H9 (cell line): Measurements from ENCODE around the gene FBXW9. TPM values are rescaled to one million over a fixed set of nuclear protein-coding genes. Genes with fewer than 3 reads are reported as not detected.

Experiments used
- DNase-seq: peaks from one replicate; pipeline ENCODE4 v3.0.0-alpha.2; 2017
- H2AFZ ChIP-seq: one replicate; pipeline ENCODE4 v1.6.1; 2013; ENCODE audit warnings: mild to moderate bottlenecking, low read length, control low read depth, moderate library complexity
- H2AK5ac ChIP-seq: 2 replicates; pipeline ENCODE4 v1.6.1; 2013; ENCODE audit warnings: low read length, control low read depth, mixed read lengths; ENCODE audit not compliant: insufficient read length
- H2BK120ac ChIP-seq: one replicate; pipeline ENCODE4 v1.6.1; 2013; ENCODE audit warnings: low read depth, mild to moderate bottlenecking, low read length, control low read depth, inconsistent platforms; ENCODE audit not compliant: poor library complexity, severe bottlenecking
- H2BK12ac ChIP-seq: 2 replicates; pipeline ENCODE4 v1.6.1; 2013; ENCODE audit warnings: low read length, control low read depth, mixed read lengths, low read depth; ENCODE audit not compliant: insufficient read length
- H2BK15ac ChIP-seq: 2 replicates; pipeline ENCODE4 v1.6.1; 2013; ENCODE audit warnings: low read depth, low read length, control low read depth
- H2BK20ac ChIP-seq: one replicate; pipeline ENCODE4 v1.6.1; 2013; ENCODE audit warnings: low read depth, mild to moderate bottlenecking, low read length, control low read depth, inconsistent platforms; ENCODE audit not compliant: poor library complexity, severe bottlenecking
- H2BK5ac ChIP-seq: 2 replicates; pipeline ENCODE4 v1.6.1; 2013; ENCODE audit warnings: low read length, control low read depth, mixed read lengths; ENCODE audit not compliant: insufficient read length
- H3K14ac ChIP-seq: 2 replicates; pipeline ENCODE4 v1.6.1; 2013; ENCODE audit warnings: low read length, control low read depth; ENCODE audit not compliant: insufficient read depth
- H3K18ac ChIP-seq: 2 replicates; pipeline ENCODE4 v1.6.1; 2013; ENCODE audit warnings: low read depth, mild to moderate bottlenecking, mixed read lengths, low read length, control low read depth; ENCODE audit not compliant: insufficient read length
- H3K23ac ChIP-seq: 2 replicates; pipeline ENCODE4 v1.6.1; 2013; ENCODE audit warnings: low read length, control low read depth, mixed read lengths, low read depth; ENCODE audit not compliant: insufficient read length
- H3K23me2 ChIP-seq: 2 replicates; pipeline ENCODE4 v1.6.1; 2013; ENCODE audit warnings: low read depth, mild to moderate bottlenecking, mixed read lengths, low read length, control low read depth; ENCODE audit not compliant: insufficient read length, poor library complexity, severe bottlenecking
- H3K27ac ChIP-seq: 2 replicates; pipeline ENCODE4 v1.5.1; 2013; ENCODE audit warnings: low read length, control low read depth, mixed read lengths, low read depth; ENCODE audit not compliant: insufficient read length
- H3K27me3 ChIP-seq: 2 replicates; pipeline ENCODE4 v1.6.1; 2013; ENCODE audit warnings: low read length, control low read depth, inconsistent platforms; ENCODE audit not compliant: insufficient read depth
- H3K4ac ChIP-seq: 2 replicates; pipeline ENCODE4 v1.6.1; 2013; ENCODE audit warnings: low read depth, mild to moderate bottlenecking, control low read depth, inconsistent platforms, low read length, moderate library complexity
- H3K4me1 ChIP-seq: 2 replicates; pipeline ENCODE4 v1.6.1; 2013; ENCODE audit warnings: low read length, control low read depth, inconsistent platforms; ENCODE audit not compliant: insufficient read depth
- H3K4me2 ChIP-seq: 2 replicates; pipeline ENCODE4 v1.6.1; 2013; ENCODE audit warnings: low read length, control low read depth, mixed read lengths; ENCODE audit not compliant: insufficient read length, insufficient read depth
- H3K56ac ChIP-seq: 2 replicates; pipeline ENCODE4 v1.6.1; 2013; ENCODE audit warnings: low read depth, mild to moderate bottlenecking, mixed read lengths, low read length, control low read depth; ENCODE audit not compliant: insufficient read length
- H3K79me1 ChIP-seq: 2 replicates; pipeline ENCODE4 v1.6.1; 2013; ENCODE audit warnings: low read depth, mild to moderate bottlenecking, moderate library complexity, low read length, control low read depth, inconsistent platforms; ENCODE audit not compliant: insufficient read depth, poor library complexity, severe bottlenecking
- H3K79me2 ChIP-seq: 2 replicates; pipeline ENCODE4 v1.6.1; 2013; ENCODE audit warnings: low read length, control low read depth, inconsistent platforms; ENCODE audit not compliant: insufficient read depth
- H3K9ac ChIP-seq: 2 replicates; pipeline ENCODE4 v1.6.1; 2013; ENCODE audit warnings: low read length, control low read depth, mixed read lengths; ENCODE audit not compliant: insufficient read length; ENCODE audit errors: extremely low read depth
- H3K9me3 ChIP-seq: one replicate; pipeline ENCODE4 v1.6.1; 2013; ENCODE audit warnings: low read depth, low read length, inconsistent platforms; ENCODE audit not compliant: control insufficient read depth
- H3T11ph ChIP-seq: one replicate; pipeline ENCODE4 v1.6.1; 2013; ENCODE audit warnings: mild to moderate bottlenecking, low read length, control low read depth, inconsistent platforms
- H4K20me1 ChIP-seq: one replicate; pipeline ENCODE4 v1.6.1; 2013; ENCODE audit not compliant: control insufficient read depth, insufficient read length, insufficient read depth
- H4K5ac ChIP-seq: 2 replicates; pipeline ENCODE4 v1.6.1; 2013; ENCODE audit warnings: low read depth, mild to moderate bottlenecking, mixed read lengths, low read length, control low read depth; ENCODE audit not compliant: insufficient read length
- H4K8ac ChIP-seq: replicated peaks from 2 replicates; pipeline ENCODE4 v1.6.1; 2013; ENCODE audit warnings: low read length, control low read depth, mixed read lengths, low read depth; ENCODE audit not compliant: insufficient read length
- H4K91ac ChIP-seq: 2 replicates; pipeline ENCODE4 v1.6.1; 2013; ENCODE audit warnings: low read depth, mild to moderate bottlenecking, moderate library complexity, mixed read lengths, low read length, control low read depth; ENCODE audit not compliant: insufficient read length
- H3K27ac Mint-ChIP-seq, 3 experiments: 2 replicates in 2 of 3; 3 replicates in 1 of 3; pipeline ENCODE4 v1.8.0; 2020 to 2021; ENCODE audit warnings: mixed read lengths in 3 of 3, mild to moderate bottlenecking in 1 of 3, moderate library complexity in 1 of 3
- H3K27me3 Mint-ChIP-seq: 2 replicates; pipeline ENCODE4 v1.8.0; 2021; ENCODE audit warnings: low read depth, mild to moderate bottlenecking, moderate library complexity, mixed read lengths
- H3K36me3 Mint-ChIP-seq, 3 experiments: 2 replicates in 2 of 3; 3 replicates in 1 of 3; pipeline ENCODE4 v1.8.0; 2020 to 2021; ENCODE audit warnings: low read depth in 3 of 3, mixed read lengths in 3 of 3; ENCODE audit not compliant: insufficient read depth in 1 of 3
- H3K4me1 Mint-ChIP-seq, 2 experiments: 2 replicates each; pipeline ENCODE4 v1.8.0; 2020; ENCODE audit warnings: mixed read lengths in 2 of 2
- H3K4me3 Mint-ChIP-seq, 2 experiments: 2 replicates in 1 of 2; 3 replicates in 1 of 2; pipeline ENCODE4 v1.8.0; 2020 to 2021; ENCODE audit warnings: mild to moderate bottlenecking in 2 of 2, mixed read lengths in 2 of 2, moderate library complexity in 1 of 2
- H3K9me3 Mint-ChIP-seq, 2 experiments: 2 replicates in 1 of 2; 3 replicates in 1 of 2; pipeline ENCODE4 v1.8.0; 2020; ENCODE audit warnings: mild to moderate bottlenecking in 2 of 2, mixed read lengths in 2 of 2, moderate library complexity in 1 of 2
- WGBS: extraction: QIAGEN DNeasy Blood & Tissue Kit; methylation state at CpG from one replicate; pipeline ENCODE4 v1.1.7; 2013; ENCODE audit warnings: missing lambda C conversion rate, low lambda C conversion rate, mixed read lengths; ENCODE audit not compliant: insufficient read length; ENCODE audit errors: extremely low coverage; 5-methylcytosine and 5-hydroxymethylcytosine counted together
- total RNA-seq: library from RNA; stranded (reverse); gene quantifications from 2 replicates; pipeline ENCODE4 v1.2.1, GENCODE V29; 2021
- TF ChIP-seq, protein P1 (sequence below): fragments of 200-600 bp; sonication (generic); conservative IDR thresholded peaks from 3 replicates; pipeline ENCODE4 v1.8.0; 2021; ENCODE audit warnings: antibody characterized with exemption, mild to moderate bottlenecking

The FBXW9 gene
- total RNA-seq, 1 experiment from 2014 or later: 11.7 TPM

DNA sequence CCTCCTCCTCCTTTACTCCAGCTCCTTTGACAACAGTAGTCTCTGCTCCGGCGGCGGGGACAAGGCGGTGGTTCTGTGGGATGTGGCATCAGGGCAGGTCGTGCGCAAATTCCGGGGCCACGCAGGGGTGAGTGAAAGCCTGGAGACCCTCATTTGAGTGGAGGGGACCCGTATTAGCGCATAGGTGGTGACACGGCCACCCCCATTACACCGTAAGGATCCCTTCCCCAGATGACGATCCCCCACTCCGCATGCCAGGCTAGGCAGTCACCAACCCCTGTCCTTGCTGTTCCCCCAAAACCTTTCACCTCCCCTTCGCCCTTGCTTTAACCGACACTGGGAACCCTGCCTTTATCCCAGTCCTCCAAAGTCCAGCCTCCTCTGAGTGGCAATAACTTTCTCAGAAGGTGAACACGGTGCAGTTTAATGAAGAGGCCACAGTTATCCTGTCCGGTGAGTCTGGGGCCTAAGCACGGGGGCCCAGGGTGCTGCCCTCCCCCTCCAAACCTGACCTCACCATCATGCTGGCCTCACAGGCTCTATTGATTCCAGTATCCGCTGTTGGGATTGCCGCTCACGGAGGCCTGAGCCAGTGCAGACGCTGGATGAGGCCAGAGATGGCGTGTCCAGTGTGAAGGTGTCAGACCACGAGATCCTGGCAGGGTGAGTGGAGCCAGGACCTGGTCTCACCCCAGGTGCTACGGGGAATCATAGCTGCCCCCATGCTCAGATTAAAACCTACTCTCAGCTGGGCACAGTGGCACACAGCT is 26.1 kb downstream of the FBXW9 start:
- no peak overlapping the region for H2BK20ac ChIP-seq
- H2BK120ac ChIP-seq: no peak overlapping the region
- no peak overlapping the region for H3K14ac ChIP-seq
- H2BK15ac ChIP-seq: no peak overlapping the region
- no peaks in the 10 kb centered on the region for H3K79me1 ChIP-seq
- no peak overlapping the region for H2AFZ ChIP-seq
- no peaks in the 10 kb centered on the region for H3K79me2 ChIP-seq
- H4K91ac ChIP-seq: no peak overlapping the region
- Mint-ChIP-seq H3K27ac (peak overlapping the region in 2 of 3 experiments; percentile 100; a peak in 5 of 7 replicates), H3K4me3 (peak overlapping the region; percentile 93 to 94), H3K4me1 (peaks cover 27 to 40% of the 10 kb centered on the region in 2 experiments), H3K36me3 (peaks cover 20 to 44% (median 33%) of the 10 kb centered on the region in 3 experiments), H3K9me3 (peaks cover 0 to 1% of the 10 kb centered on the region in 2 experiments; a peak in 2 of 5 replicates), H3K27me3 (peaks cover 2% of the 10 kb centered on the region)
- no peaks in the 10 kb centered on the region for H3K9me3 ChIP-seq
- no peak overlapping the region for H2AK5ac ChIP-seq
- no peak overlapping the region for H4K8ac ChIP-seq
- H3K23me2 ChIP-seq: peaks cover 24% of the 10 kb centered on the region
- H3K27ac ChIP-seq: no peak overlapping the region
- no peak overlapping the region for H2BK5ac ChIP-seq
- no peaks in the 10 kb centered on the region for H4K20me1 ChIP-seq
- H3T11ph ChIP-seq: no peak overlapping the region
- H3K4ac ChIP-seq: no peak overlapping the region
- DNase-seq: no peak
- WGBS: no CpG with 5 or more reads among the region's 26 CpGs
- peak overlapping the region; percentile 87 for H3K9ac ChIP-seq
- H3K27me3 ChIP-seq: no peaks in the 10 kb centered on the region
- no peak overlapping the region for H3K23ac ChIP-seq
- no peak overlapping the region for H3K18ac ChIP-seq
- no peak overlapping the region for H3K56ac ChIP-seq
- TF ChIP-seq, protein P1, sequence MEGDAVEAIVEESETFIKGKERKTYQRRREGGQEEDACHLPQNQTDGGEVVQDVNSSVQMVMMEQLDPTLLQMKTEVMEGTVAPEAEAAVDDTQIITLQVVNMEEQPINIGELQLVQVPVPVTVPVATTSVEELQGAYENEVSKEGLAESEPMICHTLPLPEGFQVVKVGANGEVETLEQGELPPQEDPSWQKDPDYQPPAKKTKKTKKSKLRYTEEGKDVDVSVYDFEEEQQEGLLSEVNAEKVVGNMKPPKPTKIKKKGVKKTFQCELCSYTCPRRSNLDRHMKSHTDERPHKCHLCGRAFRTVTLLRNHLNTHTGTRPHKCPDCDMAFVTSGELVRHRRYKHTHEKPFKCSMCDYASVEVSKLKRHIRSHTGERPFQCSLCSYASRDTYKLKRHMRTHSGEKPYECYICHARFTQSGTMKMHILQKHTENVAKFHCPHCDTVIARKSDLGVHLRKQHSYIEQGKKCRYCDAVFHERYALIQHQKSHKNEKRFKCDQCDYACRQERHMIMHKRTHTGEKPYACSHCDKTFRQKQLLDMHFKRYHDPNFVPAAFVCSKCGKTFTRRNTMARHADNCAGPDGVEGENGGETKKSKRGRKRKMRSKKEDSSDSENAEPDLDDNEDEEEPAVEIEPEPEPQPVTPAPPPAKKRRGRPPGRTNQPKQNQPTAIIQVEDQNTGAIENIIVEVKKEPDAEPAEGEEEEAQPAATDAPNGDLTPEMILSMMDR: no peak
- peak overlapping the region; percentile 64 for H3K4me2 ChIP-seq
- no peaks in the 10 kb centered on the region for H3K4me1 ChIP-seq
- no peak overlapping the region for H2BK12ac ChIP-seq
- no peak overlapping the region for H4K5ac ChIP-seq
